Measurements from ENCODE around the gene PHLDA2.

Gene PHLDA2

DNA sequence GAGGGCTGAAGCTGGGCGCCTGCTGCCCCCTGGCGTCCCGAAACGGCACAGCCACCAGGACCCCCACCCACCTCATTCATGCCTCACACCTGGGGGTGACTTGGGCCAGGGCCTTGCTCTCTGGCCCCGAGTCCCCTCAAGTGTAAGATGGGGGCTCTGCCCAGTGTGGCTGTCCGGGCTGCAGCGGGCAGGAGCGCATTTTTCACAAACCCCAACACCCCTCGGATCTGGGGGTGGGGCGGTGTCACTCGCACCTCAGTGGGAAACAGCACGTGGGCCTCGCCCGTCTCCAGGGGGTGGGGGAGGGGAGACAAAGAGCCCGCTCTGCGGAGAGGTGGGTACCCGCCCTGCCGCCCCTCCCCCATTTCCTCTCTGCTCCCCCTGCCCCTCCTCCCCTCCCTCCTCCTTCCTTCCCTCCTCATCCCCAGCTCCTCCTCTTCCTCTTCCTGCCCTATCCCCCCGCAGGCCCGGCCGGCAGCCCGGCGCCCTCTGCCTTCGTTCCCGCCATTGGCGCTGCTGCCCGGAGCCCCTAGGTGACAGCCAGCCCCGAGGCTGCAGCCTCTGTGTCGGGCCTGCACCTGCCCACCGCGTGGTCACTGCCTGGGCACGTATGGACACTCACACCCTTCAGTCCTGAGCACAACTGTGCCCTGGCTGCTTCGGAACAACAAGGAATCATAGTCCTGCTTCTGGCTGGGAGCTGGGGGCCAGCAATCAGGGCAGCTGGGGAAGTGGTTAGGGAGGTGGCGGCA lies 36.8 kb downstream of the PHLDA2 start:
- peak; percentile 5 for DNase-seq

DNA sequence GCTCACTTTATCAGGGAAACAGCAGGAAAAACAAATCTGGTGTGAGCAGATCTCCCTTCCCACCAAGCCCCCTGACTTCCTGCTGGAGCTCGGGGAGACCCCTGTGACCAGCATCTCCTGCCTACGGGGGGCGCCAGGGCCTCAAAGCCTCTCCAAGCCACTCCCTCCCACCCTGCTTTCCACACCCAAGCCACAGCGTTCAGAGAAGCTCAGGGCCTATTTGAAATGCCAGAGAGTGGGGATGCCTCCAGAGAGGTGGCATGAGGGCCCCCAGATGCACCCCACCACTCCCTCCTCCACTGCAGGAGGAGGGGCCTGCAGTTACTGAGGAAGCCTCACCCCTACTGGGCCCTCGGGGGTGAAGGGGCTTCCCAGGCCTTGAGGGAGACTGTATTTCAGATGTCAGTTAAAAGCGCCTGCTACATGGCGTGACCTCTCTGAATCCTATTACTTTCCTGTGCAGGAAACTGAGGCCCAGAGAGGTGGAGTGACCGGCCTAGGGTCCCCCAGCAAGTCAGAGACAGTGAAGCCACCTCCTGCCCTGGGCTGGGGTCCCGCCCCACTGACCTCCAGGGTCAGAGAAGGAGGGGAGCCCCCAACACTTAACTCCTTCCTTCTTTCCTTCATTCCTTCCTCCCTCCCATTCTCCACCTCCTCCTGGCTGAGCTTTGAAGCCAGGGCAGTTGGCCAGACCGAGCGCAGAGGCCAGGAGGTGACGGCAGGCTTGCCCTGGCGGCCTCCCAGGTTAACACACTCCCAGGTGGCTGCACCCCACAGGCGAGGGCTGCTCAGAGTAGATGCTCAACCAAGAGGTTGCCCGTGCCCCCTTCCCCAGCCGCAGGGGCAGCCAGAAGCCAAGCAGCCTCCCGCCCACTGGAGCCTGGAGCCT lies 37.6 kb downstream of the PHLDA2 start:
- peak; percentile 11 for DNase-seq

DNA sequence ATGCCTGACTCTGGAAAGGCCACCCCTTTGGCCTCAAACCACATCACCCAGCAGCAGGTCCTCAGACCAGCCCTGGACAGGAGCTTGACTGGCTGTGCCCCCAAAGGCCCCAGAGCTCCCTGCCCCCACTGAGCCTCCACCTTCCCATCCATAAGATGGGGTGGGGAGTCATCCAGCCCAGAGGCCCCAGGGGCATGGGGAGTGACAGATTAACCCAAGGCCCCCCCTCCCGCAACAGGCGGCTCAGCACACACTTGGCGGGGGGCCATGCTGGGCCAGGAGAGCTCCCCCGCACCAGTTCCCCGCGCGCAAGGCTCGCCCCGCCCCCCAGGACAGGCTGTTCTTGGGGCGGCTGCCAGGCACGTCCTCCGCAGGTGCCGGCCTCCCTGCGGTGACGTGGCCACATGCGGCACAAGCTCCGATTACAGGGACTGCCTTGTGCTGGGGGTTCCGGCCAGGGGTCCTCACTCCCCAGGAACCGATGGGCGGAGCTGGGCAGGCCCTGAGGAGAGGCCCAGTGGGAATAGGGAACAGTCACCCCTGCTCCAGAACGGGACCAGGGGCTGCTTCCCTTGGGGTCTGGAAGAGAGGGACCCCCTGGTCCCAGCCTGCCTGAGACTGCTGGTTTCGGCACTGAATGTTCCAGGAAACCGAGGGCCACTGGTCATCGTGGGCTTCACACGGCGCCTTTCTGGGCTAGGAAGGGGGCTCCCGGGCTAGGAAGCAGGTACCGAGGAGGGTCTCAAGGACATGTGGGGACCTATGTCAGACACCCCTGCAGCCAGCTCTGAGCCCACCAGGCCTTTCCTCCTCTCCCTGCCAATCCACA lies 38.5 kb downstream of the PHLDA2 start:
- DNase-seq: no peak

DNA sequence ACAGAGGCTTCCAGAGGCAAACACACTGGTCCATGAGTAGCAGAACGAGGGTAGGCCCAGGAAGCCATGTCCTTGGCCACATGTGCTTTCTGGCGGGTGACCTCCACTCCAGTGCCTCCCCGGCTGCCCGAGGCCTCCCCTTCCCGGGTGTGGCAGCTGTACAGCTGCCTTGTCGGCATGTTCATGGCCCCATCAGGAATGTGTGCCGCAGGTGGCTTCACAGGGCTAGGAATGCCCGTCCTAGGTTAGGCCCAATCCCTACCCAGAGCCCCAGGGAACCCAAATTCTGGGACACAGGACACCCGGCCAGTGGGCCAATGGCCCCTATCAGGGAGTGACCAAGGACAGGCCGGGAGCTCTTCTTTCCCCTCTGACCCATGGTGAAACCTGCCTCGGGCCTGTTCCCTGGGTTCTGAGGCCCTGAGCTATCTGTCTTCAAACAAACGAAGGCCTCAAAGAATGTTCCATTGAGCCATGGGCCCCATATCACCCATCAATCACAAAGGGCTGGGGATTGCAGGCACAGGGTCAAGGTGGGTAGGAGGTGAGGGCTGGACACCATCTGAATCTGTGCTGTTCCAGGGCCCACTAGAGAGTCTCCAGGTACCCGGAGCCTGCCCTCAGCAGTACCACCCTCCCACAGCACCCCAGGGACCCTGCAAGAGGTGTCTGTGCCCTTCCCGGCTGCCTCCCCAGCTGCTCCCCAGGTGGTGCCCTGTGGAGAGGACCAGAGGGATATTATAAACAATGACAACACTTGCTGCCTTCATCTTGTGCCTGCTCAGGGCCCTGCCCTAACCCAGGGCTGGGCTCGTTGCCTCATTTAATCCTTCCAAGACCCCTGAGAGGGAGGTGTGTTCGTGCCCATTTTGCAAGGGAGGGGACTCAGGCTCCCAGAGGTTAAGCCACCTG lies 39.6 kb downstream of the PHLDA2 start:
- DNase-seq: no peak

DNA sequence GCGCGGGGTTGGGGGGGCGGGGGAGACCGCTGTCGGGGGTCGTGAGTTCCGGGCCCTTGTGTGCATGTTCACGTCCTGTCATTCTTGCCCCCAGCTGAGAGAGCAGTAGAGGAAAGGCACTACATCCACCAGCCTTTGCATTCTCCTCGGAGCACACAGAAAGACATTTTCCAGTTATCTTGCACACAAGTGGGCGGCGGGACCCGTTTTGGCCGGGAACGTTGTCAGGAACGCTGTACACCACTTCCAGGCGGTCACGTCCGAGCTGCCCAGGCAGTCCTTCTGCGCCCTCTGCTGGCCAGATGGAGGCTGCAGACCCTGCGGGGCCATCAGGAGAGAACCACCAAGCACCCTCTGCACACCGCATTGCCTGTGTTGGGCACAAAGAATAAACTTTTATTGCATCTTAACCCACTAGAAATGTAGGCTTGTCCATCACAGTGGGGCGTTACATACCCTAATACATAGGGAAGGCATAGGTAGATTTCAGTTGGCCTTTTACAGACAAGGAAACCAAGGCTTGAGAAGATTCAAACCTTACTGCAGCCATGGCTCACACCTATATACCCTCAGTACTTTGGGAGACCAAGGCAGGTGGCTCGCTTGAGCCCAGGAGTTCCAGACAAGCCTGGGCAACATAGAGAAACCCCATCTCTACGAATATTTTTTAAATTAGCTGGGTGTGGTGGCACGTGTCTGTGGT lies 40.8 kb downstream of the PHLDA2 start:
- DNase-seq: peak; percentile 35

DNA sequence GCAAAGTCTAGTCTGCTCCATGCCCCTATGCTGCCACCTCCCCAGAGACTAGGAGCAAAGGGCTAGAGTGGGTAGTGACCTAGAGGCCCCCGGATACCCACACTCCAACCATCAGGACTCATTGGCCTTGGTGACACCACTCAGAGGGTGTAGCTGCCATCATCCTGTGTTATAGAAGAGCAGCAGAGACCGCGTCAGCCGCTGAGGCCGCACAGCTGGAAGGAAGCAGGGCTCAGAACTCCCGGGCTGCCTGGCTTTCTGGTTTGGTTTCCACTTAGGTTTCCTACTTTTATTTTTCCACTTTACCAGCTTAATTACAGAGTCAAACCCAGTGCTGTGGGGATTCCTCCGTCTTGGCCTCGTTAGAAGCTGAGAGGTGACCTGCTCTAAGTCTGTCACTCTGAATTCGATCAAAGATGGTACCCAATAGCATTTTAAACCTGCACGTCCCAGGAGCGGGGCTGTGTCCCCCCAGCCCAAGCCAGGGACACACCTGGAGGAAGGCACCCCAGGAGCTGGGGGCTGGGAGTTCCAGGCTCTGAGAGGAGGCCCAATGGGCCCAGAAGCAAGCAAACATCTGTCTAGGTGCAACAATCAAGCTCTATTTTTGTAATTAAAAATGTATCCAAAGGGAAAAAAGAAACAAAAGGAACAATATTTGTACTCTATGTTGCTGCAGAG lies 41.6 kb downstream of the PHLDA2 start:
- DNase-seq: no peak

DNA sequence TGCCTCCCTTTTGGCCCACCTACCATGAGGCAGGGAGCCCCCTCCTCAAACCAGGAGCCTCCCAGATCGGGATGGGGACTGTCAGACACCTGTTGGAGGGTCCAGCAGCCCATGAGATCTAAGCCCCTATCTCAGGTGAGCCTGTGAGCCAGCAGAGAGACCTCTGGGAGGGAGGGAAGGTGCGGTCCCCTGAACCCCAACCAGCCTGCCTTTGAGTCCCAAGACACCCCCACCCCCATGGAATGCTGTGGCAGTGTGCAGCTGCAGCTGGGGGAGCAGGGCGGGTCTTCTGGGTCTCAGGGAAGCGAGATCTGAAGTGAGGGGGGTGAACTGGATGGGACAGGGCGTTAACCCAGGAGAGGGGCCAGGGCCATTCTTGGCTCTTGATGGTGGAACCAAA lies 42.3 kb downstream of the PHLDA2 start:
- no peak for DNase-seq

DNA sequence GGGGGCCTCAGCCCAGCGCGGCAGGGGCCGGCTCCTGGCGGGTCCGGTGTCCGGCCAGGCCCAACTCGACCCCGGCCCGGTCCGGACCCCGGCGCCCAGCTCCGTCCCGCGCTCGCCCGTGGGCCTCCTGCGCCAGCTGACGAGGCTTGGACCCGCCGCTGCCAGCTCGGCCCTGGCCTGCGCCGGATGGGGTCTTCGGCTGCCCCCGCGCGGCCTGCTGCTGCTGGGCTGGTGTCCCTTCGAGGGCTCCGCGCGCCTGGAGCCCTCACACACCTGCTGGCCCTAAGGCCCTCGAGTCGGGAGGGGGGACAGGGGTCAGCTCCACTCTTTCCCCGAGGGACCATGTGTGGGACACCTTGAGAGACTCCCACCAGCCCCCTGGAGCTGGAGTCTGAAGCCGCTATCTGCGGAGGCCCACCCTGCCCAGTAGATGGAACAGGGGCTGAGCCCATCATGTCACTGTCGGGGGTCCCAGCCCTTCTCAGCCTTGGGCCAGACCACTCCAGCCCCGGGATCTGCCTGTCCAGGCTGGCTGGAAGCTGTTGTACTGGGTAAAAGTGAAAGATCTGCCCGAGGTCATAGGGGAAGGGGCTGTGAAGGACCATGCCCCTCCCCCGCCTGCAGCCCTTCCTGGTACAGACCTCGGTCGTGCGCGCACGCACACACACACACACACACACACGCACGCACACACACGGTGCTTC lies 42.9 kb downstream of the PHLDA2 start:
- no peak for DNase-seq

DNA sequence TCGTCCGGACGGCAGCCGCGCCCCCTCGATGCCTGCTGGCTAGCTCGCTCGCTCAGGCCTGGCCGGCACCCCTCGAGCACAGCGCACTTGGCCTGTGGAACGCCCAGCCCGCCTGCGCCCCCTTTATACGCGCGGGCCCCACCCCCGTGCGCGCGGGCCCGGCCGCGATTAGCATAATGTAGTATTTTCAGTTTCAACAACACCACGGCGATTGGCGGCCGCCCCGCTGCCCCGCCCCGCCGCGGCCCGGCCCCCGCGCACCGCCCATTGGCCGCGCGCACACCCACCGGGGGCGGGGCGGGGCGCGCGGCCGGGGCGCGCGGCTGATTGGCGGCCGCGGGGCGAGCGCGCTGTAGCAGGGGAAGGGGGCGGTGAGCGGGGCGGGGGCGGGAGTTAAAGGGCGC lies 43.5 kb downstream of the PHLDA2 start, which contains the start of gene CDKN1C:
Gene CDKN1C, minus strand, starts transcription at position 98 of the 404 bp plus-strand sequence. CDS start 319 bp downstream, outside the sequence.
- DNase-seq: peak; percentile 19

DNA sequence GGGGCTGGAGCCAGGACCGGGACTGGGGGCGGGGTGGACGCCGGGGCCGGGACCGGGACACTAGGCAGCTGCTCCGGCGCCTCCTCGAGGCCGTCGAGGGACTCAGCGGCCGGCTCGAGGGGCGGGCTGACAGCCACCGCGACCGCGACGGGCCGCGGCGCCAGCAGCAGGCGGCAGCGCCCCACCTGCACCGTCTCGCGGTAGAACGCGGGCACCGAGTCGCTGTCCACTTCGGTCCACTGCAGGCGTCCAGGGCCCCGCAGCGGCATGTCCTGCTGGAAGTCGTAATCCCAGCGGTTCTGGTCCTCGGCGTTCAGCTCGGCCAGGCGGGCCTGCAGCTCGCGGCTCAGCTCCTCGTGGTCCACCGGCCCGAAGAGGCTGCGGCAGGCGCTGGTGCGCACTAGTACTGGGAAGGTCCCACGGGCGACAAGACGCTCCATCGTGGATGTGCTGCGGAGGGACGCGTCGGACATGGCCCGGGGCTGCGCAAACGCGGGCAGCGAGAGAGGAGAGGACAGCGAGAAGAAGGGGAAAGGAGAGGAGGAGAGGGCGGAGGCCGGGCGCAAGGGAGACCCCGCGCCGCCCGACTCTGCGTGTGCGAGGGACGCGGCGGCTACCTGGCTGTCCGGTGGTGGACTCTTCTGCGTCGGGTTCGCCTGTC lies 44.1 kb downstream of the PHLDA2 start:
- no peak for DNase-seq

DNA sequence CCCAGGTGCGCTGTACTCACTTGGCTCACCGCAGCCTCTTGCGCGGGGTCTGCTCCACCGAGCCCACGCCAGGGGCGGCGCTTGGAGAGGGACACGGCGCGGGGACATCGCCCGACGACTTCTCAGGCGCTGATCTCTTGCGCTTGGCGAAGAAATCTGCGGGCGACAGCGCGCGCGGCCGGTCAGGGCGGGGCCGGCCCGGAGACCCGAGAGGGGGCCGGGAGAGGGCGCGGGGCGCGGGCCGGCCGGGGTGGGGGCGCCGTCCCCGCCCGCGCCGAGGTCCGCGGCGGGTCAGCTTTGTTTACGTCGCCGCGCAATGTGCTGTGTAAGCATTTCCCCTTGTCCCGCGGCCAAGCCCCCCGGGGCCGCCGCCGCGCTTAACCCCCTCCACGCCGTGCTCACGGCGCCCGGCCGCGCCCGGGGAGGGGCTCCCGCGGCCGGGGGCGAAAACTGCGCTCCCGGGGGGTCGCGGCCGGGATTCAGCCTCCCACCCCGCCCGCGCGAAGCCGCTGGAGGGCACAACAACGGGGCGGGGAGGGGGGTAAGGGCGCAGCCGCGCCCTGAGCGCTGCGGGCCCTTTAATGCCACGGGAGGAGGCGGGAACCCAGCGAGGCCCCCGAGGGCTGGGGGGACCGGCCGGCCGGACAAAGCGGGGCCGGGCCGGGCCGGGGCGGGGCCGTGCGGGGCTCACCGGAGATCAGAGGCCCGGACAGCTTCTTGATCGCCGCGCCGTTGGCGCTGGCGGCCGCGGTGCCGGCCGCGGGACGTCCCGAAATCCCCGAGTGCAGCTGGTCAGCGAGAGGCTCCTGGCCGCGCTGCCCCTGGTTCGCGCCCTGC lies 45.0 kb downstream of the PHLDA2 start:
- no peak for DNase-seq

DNA sequence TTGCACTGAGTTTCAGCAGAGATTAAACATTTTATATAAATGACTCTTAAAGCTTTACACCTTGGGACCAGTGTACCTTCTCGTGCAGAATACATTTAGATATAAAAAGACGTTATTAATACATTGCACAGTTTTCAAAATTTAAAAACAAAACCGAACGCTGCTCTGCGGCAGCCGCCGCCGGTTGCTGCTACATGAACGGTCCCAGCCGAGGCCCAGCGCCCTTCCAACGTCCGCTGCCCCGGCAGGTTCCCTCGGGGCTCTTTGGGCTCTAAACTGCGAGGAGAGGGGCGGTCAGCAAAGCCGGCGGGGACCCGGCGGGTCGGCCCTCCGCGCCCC lies 45.6 kb downstream of the PHLDA2 start:
- DNase-seq: no peak

DNA sequence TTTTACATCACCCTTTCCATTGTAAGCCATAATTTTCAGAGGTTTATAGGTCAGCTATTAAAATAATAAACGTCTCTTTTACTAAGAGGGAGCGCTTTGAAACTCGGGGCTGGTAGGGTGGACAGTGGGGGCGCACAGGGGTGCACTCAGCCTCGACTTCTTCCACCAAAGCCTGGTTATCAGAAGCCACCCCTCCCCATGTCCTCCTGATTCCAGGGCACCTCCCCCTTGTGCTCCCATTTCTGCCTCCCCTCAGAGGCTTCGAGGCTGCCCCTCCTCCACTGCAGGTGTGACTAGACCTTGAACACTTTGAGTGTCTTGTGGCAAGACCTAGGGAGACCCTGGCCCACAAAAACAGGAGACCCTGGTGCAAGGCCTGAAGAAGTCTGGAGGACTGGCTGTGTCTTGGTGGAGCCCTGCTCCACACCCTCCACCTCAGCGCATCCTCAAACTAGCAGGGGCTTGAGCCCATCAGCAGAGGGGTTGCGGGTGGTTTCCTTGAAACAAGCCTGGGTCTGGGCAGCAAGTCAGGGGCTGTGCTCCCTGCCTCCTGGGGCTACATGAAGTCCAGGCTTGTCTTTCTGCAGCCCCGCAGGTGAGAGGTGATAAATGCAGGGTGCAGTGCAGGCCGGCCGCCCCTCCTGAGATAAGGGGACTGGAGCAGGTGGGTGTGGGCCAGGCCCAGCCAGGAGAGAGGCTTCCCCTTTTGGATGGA lies 46.7 kb downstream of the PHLDA2 start:
- no peak for DNase-seq

DNA sequence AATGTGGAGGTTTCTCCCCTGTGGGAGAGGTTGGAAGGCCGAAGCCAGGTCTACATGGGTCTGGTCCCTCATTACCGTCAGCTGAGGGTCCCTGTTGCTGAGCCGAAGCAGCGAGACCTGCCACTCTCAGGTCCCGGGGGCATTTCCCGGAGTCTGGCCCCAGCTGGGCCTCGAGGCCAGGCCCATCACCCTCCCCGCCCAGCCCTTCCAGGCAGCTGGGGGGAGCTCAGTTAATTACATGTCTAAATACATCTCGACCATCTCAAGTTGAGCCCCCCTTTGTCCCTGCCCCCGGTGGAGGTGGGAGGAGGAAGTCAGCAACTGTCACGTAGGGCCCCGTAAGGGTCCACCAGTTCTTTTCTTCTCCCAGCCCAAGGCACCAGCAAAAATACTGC lies 47.2 kb downstream of the PHLDA2 start:
- no peak for DNase-seq

DNA sequence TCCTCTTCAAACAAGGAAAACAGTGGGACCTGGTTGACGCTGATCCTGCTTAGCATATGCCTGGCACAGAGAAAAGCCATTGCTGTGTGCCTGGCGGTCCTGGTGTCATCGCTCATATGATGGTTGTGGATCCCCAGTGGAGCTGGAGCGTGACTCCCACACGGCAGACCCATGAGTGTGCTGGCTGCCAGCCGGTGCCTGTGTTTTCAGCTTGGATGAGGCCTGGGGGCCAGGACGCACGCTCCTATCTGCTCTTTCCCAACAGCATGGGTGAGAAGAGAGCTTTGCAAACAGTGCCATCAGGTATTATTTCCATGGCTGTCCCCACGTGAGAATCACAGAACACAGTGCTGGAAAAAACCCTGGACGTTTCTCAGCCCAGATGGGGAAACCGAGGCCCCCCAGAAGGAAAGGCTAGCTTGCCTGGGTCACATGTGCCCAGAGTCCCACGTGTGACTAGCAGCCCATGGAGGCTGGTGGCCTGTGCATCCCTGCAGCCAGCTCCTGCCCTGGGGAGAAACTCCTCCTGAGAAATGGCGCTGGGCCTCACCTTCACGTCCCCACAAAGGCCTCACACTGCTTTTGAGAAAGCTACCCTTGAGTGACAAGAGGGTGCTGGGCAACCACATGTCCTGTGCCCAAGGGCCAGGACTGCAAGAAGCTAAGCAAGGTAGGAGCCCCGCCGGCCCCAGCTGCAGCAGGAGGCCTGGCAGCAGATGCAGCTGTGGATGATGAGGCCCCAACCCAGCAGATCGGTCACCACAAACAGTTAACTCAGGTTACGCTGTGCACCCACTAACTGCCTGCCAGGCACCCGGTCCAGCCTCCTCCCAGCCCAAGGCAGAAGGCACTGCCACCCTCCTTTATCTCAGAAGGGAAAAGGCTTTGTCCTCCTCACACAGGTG lies 47.9 kb downstream of the PHLDA2 start:
- DNase-seq: no peak

DNA sequence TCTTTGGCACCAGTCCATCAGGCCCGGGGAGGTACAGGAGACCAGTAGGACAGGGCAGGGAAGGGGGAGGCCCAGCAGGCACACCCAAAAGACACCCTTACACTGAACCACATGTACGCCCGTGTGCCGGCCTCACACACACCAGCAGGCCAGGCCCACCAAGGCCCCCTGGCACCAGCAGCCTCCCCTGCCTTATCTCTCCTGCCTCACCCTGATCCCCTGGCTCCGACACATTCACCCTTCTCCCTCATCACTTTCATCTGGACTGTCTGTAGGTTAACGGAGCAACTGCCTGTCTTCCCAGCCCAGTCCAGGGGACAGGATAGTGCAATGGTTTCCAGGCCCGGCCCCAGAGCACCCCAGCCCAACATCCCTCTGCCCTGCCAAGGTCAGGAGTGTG lies 48.6 kb downstream of the PHLDA2 start:
- no peak for DNase-seq

DNA sequence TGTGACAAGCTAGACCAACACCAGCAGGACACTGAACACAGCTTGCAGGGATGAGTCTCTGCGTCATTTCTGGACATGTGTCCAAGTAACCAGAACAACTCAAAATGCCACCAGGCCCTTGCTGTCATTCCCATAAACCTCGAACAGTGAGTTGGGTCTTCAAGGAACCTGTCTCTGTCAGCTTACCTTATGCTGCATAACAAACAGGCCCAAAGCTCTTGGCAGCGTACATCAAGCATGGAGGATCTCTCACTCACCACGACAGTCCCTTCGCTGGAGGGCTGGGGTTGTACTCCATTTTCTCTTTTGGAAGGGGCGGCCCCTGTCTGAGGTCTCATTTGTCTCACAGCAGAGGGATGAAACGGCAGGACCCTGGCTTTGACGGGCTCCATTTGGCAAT lies 50.4 kb downstream of the PHLDA2 start:
- DNase-seq: no peak
